GM12801 (cell line): ENCODE results near the gene NKPD1.

Experiments
- CTCF ChIP-seq: IDR thresholded peaks from one replicate; pipeline ENCODE4 v1.5.1; 2011; ENCODE audit warnings: control low read depth; ENCODE audit not compliant: insufficient read length; ENCODE audit errors: extremely low read depth

Gene NKPD1

GRCh38 chr19:45117167-45117594, 43.6 kb downstream of the NKPD1 start:
- no peak for TF ChIP-seq CTCF

GRCh38 chr19:45115809-45116615, 44.8 kb downstream of the NKPD1 start:
- TF ChIP-seq CTCF, result no peak

GRCh38 chr19:45114116-45114515, 46.7 kb downstream of the NKPD1 start:
- no peak for TF ChIP-seq CTCF

- TF ChIP-seq CTCF, result no peak
These were observed 47.2 kb downstream of the NKPD1 start for GRCh38 chr19:45113628-45114027.

GRCh38 chr19:45112111-45112827, 48.5 kb downstream of the NKPD1 start:
- TF ChIP-seq CTCF, result no peak
